DOHH2 (cell line): ENCODE data around the gene FLNA.

ENCODE experiments used
- H3F3A ChIP-seq: fragments of 200-600 bp; sonication (generic), shearing (Covaris generic); 2 replicates; pipeline ENCODE4 v1.6.0; 2016; ENCODE audit warnings: antibody characterized with exemption, mild to moderate bottlenecking; ENCODE audit not compliant: control insufficient read depth, insufficient read depth
- H3K27ac ChIP-seq: fragments of 200-600 bp; sonication (generic); 2 replicates; pipeline ENCODE4 v1.5.1; 2014; ENCODE audit warnings: low read depth, mild to moderate bottlenecking, low read length, moderate library complexity
- H3K27me3 ChIP-seq: fragments of 200-600 bp; sonication (generic); 2 replicates; pipeline ENCODE4 v1.6.1; 2014; ENCODE audit warnings: mild to moderate bottlenecking, low read length, mixed read lengths; ENCODE audit not compliant: control insufficient read depth
- H3K36me3 ChIP-seq: fragments of 200-600 bp; sonication (generic); 2 replicates; pipeline ENCODE4 v1.6.1; 2014; ENCODE audit warnings: mild to moderate bottlenecking, low read length, moderate library complexity, mixed read lengths; ENCODE audit not compliant: control insufficient read depth
- H3K4me1 ChIP-seq: fragments of 200-600 bp; sonication (generic); 2 replicates; pipeline ENCODE4 v1.6.1; 2014; ENCODE audit warnings: mild to moderate bottlenecking, low read length, mixed read lengths; ENCODE audit not compliant: control insufficient read depth
- H3K4me2 ChIP-seq: fragments of 200-600 bp; sonication (generic); 2 replicates; pipeline ENCODE4 v1.6.0; 2014; ENCODE audit warnings: mild to moderate bottlenecking, low read length, moderate library complexity
- H3K4me3 ChIP-seq: fragments of 200-600 bp; sonication (generic); 2 replicates; pipeline ENCODE4 v1.5.1; 2014; ENCODE audit warnings: mild to moderate bottlenecking, low read length, mixed read lengths
- H3K79me2 ChIP-seq: fragments of 200-600 bp; sonication (generic); 2 replicates; pipeline ENCODE4 v1.6.1; 2014; ENCODE audit warnings: mild to moderate bottlenecking, low read length, mixed read lengths; ENCODE audit not compliant: control insufficient read depth
- H3K9me2 ChIP-seq: fragments of 200-600 bp; sonication (generic); replicated peaks from 2 replicates; pipeline ENCODE4 v1.6.1; 2014; ENCODE audit warnings: mild to moderate bottlenecking, low read length, mixed read lengths; ENCODE audit not compliant: control insufficient read depth
- H3K9me3 ChIP-seq: fragments of 200-600 bp; sonication (generic); 2 replicates; pipeline ENCODE4 v1.6.1; 2014; ENCODE audit warnings: antibody characterized with exemption, low read length, mixed read lengths; ENCODE audit not compliant: control insufficient read depth, insufficient read depth
- H4K20me1 ChIP-seq: fragments of 200-600 bp; sonication (generic); 2 replicates; pipeline ENCODE4 v1.6.0; 2014; ENCODE audit warnings: low read depth, mild to moderate bottlenecking, antibody characterized with exemption, low read length, moderate library complexity; ENCODE audit not compliant: control insufficient read depth, insufficient read depth
- CTCF ChIP-seq: fragments of 200-600 bp; sonication (generic); IDR thresholded peaks from one replicate; pipeline ENCODE4 v1.5.1; 2014; ENCODE audit warnings: antibody characterized with exemption, mild to moderate bottlenecking, low read depth, low read length; ENCODE audit not compliant: poor library complexity, severe bottlenecking
- EZH2phosphoT487 ChIP-seq: fragments of 200-600 bp; sonication (generic); IDR thresholded peaks from 2 replicates; pipeline ENCODE4 v1.6.1; 2017; ENCODE audit warnings: borderline replicate concordance, mild to moderate bottlenecking, antibody characterized with exemption, low read length, moderate library complexity, mixed read lengths

FLNA gene

DNA sequence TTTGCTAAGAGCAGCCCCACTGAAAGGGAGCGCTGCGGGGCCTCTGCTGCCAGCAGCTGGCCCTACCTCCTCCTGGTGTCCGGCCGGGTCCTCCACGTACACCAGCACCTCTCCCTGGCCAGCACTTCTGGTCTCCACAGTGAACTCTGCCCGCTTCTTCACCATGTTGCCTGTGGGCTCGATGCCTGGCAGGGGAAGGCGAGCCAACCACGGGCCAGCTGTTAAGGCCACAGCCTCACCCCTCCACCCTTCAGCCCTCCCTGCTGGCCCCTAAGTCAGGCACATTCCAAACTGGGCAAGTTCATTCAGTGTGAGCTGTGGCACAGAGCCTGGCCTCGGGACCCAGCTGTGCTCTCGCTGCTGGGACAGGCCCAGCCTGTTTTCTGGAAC, 7.8 kb downstream of the FLNA start:
- Histone ChIP-seq H3K27me3 (no peaks in the 10 kb centered on the region), H4K20me1 (no peaks in the 10 kb centered on the region), H3K27ac (no peak overlapping the region), H3K9me3 (no peaks in the 10 kb centered on the region), H3K9me2 (no peaks in the 10 kb centered on the region), H3K4me3 (no peak overlapping the region), H3F3A (no peaks in the 10 kb centered on the region), H3K4me1 (peaks cover 18% of the 10 kb centered on the region), H3K4me2 (no peak overlapping the region), H3K36me3 (peaks cover 11% of the 10 kb centered on the region), H3K79me2 (peaks cover 30% of the 10 kb centered on the region)
- TF ChIP-seq CTCF (no peak), EZH2phosphoT487 (no peak)

DNA sequence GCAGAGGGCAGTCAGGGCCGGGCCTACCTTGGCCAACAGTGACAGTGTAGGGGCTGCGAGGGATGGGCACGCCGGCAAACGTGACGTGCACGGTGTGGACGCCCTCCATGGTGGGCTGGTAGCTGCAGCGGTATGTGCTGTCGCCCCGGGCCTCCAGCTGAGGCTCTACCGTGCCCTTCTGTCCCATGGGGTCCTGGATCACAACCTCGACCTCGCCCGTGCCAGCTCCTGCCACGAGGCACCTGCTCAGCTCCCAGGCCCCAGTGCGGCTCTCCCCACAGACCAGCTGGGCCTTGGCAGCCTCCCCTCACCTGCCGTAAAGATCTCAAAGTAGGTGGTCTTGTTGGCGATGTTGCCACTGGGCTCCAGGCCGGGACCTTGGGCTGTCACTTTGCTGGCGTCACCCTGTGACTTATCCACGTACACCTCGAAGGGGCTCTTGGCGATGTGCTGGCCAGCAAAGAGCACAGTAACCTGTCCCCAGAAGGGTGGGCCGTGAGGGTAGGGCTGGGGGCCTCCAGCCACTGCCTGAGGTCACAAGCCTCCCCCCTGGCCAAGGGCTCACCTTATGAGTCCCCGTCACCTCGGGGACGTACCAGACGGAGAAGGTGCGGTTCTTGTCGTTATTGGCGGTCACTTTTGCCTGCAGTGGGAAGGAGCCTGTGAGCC, 8.3 kb downstream of the FLNA start:
- H3K27me3 ChIP-seq = no peaks in the 10 kb centered on the region
- no peak for TF ChIP-seq CTCF
- no peak overlapping the region for H3K27ac ChIP-seq
- no peaks in the 10 kb centered on the region for H3K9me3 ChIP-seq
- peaks cover 30% of the 10 kb centered on the region for H3K79me2 ChIP-seq
- no peaks in the 10 kb centered on the region for H3K9me2 ChIP-seq
- H3K4me1 ChIP-seq = peaks cover 16% of the 10 kb centered on the region
- H3K4me3 ChIP-seq = no peak overlapping the region
- H3F3A ChIP-seq = no peaks in the 10 kb centered on the region
- no peak overlapping the region for H3K4me2 ChIP-seq
- H3K36me3 ChIP-seq = peaks cover 17% of the 10 kb centered on the region
- no peaks in the 10 kb centered on the region for H4K20me1 ChIP-seq

GRCh38 chrX:154365052-154365600, 9.3 kb downstream of the FLNA start:
- no peaks in the 10 kb centered on the region for H3K9me3 ChIP-seq
- peaks cover 22% of the 10 kb centered on the region for H3K79me2 ChIP-seq
- H3K4me2 ChIP-seq = no peak overlapping the region
- H3K4me1 ChIP-seq = peaks cover 16% of the 10 kb centered on the region
- no peaks in the 10 kb centered on the region for H3K9me2 ChIP-seq
- peaks cover 17% of the 10 kb centered on the region for H3K36me3 ChIP-seq
- no peaks in the 10 kb centered on the region for H4K20me1 ChIP-seq
- no peak overlapping the region for H3K27ac ChIP-seq
- H3F3A ChIP-seq = no peaks in the 10 kb centered on the region
- TF ChIP-seq EZH2phosphoT487 (no peak), CTCF (no peak)
- H3K27me3 ChIP-seq = no peaks in the 10 kb centered on the region
- H3K4me3 ChIP-seq = no peak overlapping the region
